PFSK-1 (cell line): Measurements from ENCODE around the gene ASIC2.

ENCODE experiments used
- POLR2AphosphoS5 ChIP-seq: IDR thresholded peaks from 2 replicates; pipeline ENCODE4 v1.6.1; 2012; ENCODE audit warnings: low read depth, mild to moderate bottlenecking, control low read depth, low read length, moderate library complexity
- TAF1 ChIP-seq: IDR thresholded peaks from 2 replicates; pipeline ENCODE4 v1.6.1; 2012; ENCODE audit warnings: low read length, control low read depth, borderline replicate concordance; ENCODE audit not compliant: insufficient read depth

- no peak for TF ChIP-seq POLR2AphosphoS5
- TF ChIP-seq TAF1: no peak
Measured at GRCh38 chr17:33243732-33244131, 49.4 kb downstream of the ASIC2 start.
